ENCODE data around the gene UTP15.

GRCh38 chr5:73623060-73623459 lies 57.5 kb downstream of the UTP15 start:
- TF ChIP-seq CTCF (IDR thresholded peaks at IDR 0.05) (no peak), REST (IDR thresholded peaks at IDR 0.05; ENCODE audit: insufficient read depth in 1 of 2, low read depth in 2 of 2, low read length in 1 of 2) (no peak), POLR2AphosphoS5 (IDR thresholded peaks at IDR 0.05; ENCODE audit: low read depth, low read length) (no peak), SIN3A (IDR thresholded peaks at IDR 0.05; ENCODE audit: borderline replicate concordance, insufficient read depth, low read depth, low read length) (no peak)

Measured in Panc1 (cell line).